SU-DHL-6 (cell line): ENCODE measurements around the gene FAM177A1.

ENCODE experiments used
- EZH2phosphoT487 ChIP-seq: fragments of 200-600 bp; sonication (generic), shearing (Covaris generic); conservative IDR thresholded peaks from 2 replicates; pipeline ENCODE4 v1.6.1; 2018; ENCODE audit warnings: mild to moderate bottlenecking, antibody characterized with exemption, low read length, moderate library complexity, mixed read lengths
- TF ChIP-seq, protein P1 (sequence below): fragments of 200-600 bp; sonication (generic); IDR thresholded peaks from one replicate; pipeline ENCODE4 v1.5.1; 2017; ENCODE audit warnings: antibody characterized with exemption, mild to moderate bottlenecking, low read length, moderate library complexity; ENCODE audit not compliant: insufficient read depth, poor library complexity, severe bottlenecking

DNA sequence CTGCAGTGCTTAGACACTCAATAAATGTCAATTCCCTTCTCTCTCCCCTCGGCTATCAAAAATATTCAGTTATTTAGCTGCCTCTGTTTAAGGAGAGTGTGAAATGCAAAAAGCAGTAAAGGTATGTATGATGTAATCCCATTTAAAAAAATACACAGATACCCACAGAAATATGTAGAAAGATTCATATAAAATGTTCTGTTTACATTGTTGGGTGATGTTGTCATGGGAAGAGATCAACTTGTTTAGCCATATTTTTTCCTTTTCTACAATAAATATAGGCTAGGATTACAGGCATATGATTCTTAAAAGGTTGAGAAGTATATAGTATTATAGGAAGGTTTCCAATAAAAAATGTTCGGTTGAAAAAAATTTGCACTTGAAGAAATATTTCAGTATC is 68.0 kb downstream of the FAM177A1 start:
- TF ChIP-seq, protein P1, sequence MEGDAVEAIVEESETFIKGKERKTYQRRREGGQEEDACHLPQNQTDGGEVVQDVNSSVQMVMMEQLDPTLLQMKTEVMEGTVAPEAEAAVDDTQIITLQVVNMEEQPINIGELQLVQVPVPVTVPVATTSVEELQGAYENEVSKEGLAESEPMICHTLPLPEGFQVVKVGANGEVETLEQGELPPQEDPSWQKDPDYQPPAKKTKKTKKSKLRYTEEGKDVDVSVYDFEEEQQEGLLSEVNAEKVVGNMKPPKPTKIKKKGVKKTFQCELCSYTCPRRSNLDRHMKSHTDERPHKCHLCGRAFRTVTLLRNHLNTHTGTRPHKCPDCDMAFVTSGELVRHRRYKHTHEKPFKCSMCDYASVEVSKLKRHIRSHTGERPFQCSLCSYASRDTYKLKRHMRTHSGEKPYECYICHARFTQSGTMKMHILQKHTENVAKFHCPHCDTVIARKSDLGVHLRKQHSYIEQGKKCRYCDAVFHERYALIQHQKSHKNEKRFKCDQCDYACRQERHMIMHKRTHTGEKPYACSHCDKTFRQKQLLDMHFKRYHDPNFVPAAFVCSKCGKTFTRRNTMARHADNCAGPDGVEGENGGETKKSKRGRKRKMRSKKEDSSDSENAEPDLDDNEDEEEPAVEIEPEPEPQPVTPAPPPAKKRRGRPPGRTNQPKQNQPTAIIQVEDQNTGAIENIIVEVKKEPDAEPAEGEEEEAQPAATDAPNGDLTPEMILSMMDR, result no peak
- TF ChIP-seq EZH2phosphoT487, result no peak
